Activated T-cell treated with anti-CD3 and anti-CD28 coated beads for 1 hour (primary cell): ENCODE results near the gene SRP68.
"Not testable (repeated sequence)": the region's sequence is repeated elsewhere in the genome, so short reads cannot be mapped to it uniquely, and the experiment has no call there.

Source experiments
- DNase-seq: peaks from one replicate; pipeline ENCODE4 v3.0.0-alpha.2; 2020; ENCODE audit warnings: low read depth

The SRP68 gene

GRCh38 chr17:76046064-76046463 lies 26.3 kb downstream of the SRP68 start:
- no peak for DNase-seq

GRCh38 chr17:76044475-76045007 lies 27.8 kb downstream of the SRP68 start:
- not testable (repeated sequence) for DNase-seq

DNA sequence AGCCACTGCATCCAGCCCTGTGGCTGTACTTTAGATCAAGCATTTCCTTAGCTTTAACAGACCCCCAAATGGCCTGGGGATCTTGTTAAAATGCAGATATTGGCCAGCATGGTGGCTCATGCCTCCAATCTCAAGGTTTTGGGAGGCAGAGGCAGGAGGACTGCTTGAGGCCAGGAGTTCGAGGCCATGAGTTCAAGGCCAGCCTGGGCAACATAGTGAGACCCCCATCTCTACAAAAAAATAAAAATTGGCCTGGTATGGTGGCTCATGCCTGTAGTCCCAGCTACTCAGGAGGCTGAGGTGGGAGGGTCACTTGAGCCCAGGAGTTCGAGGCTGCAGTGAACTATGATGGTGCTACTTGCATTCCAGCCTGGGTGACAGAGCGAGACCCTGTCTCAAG lies 29.4 kb downstream of the SRP68 start:
- not testable (repeated sequence) for DNase-seq

DNA sequence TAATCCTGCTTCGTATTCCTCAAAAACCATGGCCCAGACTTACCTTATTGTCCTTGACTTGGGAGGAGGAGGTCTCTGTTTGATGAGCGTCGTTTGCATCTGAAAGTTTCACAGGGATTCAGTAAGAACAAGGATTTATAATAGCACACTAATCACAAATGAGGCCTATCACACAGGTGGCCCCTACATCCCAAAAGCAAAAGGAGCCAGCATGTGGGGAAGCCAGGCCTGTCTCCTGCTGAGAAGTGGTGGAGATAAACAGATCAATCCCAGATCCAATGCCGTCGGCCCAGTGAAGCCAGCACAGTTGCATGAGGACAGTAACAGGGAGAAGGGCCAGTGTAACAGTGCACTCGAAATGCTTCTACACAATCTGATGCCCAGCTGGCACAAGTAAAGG lies 31.9 kb downstream of the SRP68 start:
- DNase-seq: no peak

- DNase-seq: no peak
Observed at GRCh38 chr17:76039121-76039520, 33.2 kb downstream of the SRP68 start.

GRCh38 chr17:76038050-76038449 lies 34.3 kb downstream of the SRP68 start:
- no peak for DNase-seq

- no peak for DNase-seq
Observed at GRCh38 chr17:76036497-76037261, 35.6 kb downstream of the SRP68 start.

- no peak for DNase-seq
Observed at GRCh38 chr17:76034428-76035350, 37.6 kb downstream of the SRP68 start.

DNA sequence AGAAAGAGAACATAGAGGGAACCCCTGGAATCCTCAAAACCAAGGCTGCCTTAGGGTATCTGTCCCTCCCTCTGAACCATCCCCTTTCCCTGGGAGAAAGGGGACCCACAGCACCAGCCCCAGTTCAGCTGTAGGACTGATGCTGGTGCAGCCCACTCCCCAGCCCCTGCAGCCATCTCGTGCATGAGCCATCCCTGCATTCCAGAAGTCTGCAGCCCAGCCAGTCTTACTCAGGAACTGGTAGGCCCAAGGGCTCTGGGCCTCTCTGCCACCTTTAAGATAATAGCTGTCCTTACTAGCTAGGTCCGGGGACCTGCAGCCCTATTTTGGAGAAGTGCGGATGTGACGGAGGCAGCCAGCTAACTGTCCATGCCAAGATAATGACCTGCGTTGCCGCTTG lies 39.2 kb downstream of the SRP68 start:
- DNase-seq: no peak

DNA sequence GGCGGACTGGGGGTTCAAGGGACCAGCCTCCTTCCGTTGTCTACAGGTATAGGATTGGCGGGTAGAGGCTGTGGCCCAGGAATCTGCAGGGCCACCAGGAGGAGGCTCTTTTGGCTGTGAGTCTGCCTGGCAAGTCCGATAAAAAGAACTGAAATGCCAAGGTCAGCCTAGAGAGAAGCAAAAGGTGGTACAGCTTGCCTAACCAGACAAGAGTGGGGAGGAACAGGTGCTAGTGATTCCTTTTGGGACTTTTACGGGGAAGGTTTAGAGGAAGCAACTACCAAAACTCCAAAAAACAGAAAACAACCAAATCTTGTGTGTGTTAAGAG lies 39.6 kb downstream of the SRP68 start:
- no peak for DNase-seq

DNA sequence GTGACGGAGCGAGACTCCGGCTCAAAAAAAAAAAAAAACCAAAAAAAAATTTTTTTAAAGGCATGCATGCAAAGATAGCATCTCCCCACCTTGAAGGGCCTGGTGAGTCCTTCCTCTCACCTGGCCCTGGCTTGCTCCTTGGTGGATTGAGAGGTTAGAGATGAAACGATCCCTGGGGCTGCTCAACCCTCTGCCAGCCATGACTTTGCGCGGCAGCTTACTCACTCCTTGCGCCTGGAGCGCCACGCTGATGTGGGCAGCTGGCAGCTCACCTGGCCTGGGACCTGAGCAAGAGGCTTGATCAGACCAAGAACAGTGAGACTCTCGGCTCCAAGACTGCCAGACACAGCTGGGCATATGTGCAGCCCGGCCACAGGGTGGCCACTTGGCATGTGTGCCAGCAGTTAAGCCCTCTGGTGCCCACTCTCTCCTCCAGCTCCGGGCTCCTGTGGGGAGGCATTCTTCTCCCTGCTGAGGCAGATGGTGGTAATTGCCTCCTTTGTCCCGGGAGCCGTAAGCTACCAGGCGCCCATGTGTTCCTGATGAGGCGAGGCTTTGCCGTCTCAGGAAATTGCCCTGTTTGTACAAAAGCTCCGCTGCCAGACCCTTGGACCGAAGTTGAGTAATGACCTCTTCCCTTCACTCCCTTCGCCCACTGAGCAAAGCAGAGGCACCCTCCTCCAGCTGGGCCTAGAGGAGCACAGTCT lies 40.1 kb downstream of the SRP68 start:
- no peak for DNase-seq

GRCh38 chr17:76027159-76027839 lies 45.0 kb downstream of the SRP68 start, which contains the start of gene EVPL:
TSS of gene EVPL (minus strand) at chr17:76027306. CDS start at chr17:76027198, 108 bp downstream.
- no peak for DNase-seq

DNA sequence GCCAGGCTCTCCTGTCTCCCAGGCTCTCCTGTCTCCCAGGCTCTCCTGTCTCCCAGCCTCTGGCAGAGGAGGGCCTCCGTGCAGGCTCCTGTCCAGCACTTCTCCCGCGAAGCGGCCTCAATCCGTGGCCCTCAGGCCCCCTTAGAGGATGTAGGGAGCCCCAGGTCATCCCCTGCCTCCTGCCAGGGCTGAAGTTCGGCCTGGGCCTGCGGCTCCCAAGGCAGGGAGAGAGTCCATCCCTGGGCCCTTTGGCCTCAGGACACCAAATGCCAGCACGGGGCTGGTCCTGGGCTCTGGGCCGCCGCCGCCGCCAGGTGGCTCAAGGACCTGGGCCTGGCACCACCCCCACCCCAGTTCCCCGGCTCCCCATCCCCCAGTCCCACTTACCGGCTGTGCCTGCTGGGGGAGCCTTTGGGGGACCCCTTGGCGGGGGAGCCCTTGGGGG lies 45.6 kb downstream of the SRP68 start:
- DNase-seq: no peak

DNA sequence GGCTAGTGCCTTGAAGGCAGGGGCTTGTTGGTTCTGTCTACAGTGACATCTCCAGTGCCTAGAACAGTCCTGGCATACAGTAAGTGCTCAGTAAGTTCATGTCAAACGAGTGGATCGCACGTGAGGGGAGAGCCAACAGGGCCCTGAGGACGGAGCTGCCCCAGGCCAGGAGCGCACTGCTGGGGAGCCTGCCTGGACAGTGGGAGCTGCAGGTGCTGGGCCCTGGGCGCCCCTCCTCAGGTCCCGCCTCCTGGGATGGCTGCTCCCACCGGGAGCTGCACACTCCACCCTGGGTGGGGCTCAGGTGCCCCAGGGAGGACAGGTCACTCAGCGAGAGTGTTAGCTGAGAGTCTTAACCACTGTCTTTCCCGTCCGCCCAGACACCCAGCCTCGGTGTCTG lies 47.0 kb downstream of the SRP68 start:
- DNase-seq: no peak

DNA sequence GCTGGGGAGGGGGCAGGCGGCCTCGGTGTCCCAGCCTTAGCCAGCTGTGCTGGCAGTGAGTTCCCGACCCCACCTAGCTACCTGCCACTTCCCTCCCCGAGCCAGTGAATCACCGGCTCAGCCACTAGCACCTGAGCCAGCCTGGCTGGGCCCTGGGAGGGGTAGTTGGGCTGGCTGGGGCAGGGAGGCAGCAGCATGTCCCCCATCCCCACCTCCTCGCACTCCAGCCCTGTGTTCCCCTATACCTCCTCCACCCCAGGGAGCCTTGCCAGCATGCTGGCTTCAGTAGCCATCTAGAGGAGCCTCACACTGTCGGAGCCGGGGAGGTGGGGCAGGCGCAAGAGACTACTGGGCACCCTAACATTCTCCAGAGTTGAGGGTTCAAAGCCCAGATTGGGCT lies 48.0 kb downstream of the SRP68 start:
- no peak for DNase-seq

- DNase-seq: no peak
Observed at GRCh38 chr17:76023900-76024237, 48.4 kb downstream of the SRP68 start.

DNA sequence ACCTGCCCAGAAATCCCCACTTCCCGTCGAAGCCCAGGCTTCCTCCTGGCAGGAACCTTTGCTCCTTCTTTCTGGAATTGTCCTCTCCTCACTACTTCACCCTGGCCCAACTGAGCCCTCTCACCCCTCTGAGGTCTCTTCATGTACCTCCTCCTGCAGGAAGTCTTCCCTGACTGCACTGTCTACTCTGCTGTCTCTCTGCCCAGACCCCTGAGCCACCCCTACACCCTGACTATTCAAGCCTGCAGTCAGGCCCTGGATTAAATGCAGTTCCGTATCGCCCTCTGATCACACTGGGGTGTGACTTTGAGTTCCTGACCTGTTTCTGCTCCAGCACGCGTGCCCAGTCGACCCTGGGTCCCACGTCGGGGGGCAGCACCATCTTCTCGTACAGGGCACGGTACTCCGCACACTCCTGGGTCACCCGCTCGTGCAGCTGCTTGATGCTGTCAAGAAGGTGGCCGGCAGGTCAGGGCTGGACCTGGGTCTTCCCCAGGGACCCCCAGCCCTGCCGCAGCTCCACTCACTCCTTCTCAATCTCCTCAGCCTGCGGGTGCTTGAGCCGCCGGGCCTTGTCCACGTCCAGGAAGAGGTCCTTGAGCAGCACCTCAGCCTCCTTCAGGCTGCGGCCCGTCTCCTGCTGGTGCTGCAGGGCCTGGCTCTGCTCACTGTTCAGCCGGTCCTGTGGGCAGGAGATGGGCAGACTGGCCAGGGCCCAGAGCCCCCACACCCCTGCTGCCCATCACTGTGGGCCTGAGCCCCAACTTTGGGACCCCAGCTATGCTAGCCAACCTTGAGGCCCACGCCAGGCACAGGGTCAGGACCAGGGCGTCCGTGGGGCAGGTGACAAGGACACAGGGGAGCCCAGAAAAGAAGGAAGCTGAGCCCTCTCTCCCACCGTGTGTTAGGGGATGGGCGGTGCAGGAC lies 49.1 kb downstream of the SRP68 start:
- DNase-seq: no peak

DNA sequence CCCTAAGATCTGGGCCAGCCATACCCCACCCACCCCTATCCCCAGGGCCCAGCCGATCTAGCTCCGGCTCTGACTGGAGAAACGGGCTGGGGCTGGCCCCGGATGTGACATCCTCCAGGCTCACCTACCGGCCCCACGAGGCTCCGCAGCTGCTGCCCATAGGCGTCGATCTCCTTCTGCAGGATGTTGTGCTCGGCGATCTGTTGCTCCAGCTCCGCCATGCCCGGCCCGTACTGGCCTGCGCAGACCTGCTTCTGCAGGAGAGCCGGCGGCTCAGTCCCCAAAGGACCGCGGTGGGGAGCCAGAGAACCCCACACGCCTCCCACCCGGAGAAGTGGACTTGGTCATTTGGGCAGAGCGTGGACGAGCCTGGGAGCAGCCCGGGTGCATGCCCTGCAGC lies 50.0 kb downstream of the SRP68 start:
- DNase-seq: no peak

DNA sequence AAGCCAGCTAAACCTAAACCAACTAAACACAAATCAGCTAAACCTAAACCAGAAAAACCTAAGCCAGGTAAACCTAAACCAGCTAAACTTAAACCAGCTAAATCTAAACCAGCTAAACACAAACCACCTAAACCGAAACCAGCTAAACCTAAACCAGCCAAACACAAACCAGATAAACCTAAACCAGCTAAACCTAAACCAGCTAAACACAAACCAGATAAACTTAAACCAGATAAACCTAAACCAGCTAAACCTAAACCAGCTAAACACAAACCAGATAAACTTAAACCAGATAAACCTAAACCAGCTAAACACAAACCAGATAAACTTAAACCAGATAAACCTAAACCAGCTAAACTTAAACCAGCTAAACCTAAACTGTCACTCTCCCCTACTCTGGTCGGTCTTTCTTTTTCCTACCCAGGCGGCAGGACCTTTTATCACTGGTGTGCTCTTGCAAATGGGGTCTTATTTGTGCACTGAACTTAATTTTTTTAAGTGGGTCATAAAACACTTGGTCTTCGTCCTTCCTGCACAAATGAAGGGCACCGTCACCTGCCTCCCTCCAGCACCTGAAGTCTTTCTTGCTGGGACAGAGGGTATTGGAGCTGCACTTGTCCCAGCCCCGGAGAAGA lies 52.4 kb downstream of the SRP68 start:
- DNase-seq: no peak

- DNase-seq: no peak
Observed at GRCh38 chr17:76018801-76019200, 53.5 kb downstream of the SRP68 start.
